PC-9 (cell line): ENCODE measurements around the gene IQGAP3. TPM values are rescaled to one million over a fixed set of nuclear protein-coding genes. Genes with fewer than 3 reads are reported as not detected.

ENCODE experiments used
- BruUV-seq: library from RNA; stranded (reverse); fragments of 400-500 nt; replicated peaks from 2 replicates; lab custom pipeline; 2021; lab: Mats Ljungman, UMichigan
- CTCF ChIA-PET: fragments of 300-600 bp; sonication (Branson Sonifier 250); formaldehyde crosslinking; loops from one replicate; lab custom pipeline; 2022; ENCODE audit warnings: antibody characterized with exemption; lab: Charles Lee
- POLR2A ChIA-PET: fragments of 300-600 bp; sonication (Branson Sonifier 250); formaldehyde crosslinking; loops from one replicate; lab custom pipeline; 2022; ENCODE audit warnings: antibody characterized with exemption; ENCODE audit not compliant: unreplicated experiment; lab: Charles Lee
- DNase-seq, 2 experiments: peaks; one replicate each; pipeline versions ENCODE4 v3.0.0 to v3.0.0-alpha.2; 2015 to 2022; ENCODE audit warnings: mixed read lengths in 1 of 2
- H2AFZ ChIP-seq: fragments of 200-600 bp; sonication (generic); 2 replicates; pipeline ENCODE4 v1.8.1; 2017; ENCODE audit warnings: antibody characterized with exemption
- H3F3A ChIP-seq: fragments of 200-600 bp; sonication (generic); 2 replicates; pipeline ENCODE4 v1.8.1; 2017; ENCODE audit warnings: antibody characterized with exemption, mild to moderate bottlenecking, low read depth; ENCODE audit not compliant: insufficient read depth
- H3K27ac ChIP-seq: fragments of 200-600 bp; sonication (generic); 2 replicates; pipeline ENCODE4 v1.6.1; 2016; ENCODE audit warnings: mixed run types
- H3K27me3 ChIP-seq: fragments of 200-600 bp; sonication (generic); 2 replicates; pipeline ENCODE4 v1.6.1; 2016; ENCODE audit warnings: low read depth, mixed run types; ENCODE audit not compliant: insufficient read depth
- H3K36me3 ChIP-seq: fragments of 200-600 bp; sonication (generic); 2 replicates; pipeline ENCODE4 v1.6.1; 2016; ENCODE audit warnings: low read depth, mixed run types
- H3K4me1 ChIP-seq: fragments of 200-600 bp; sonication (generic); replicated peaks from 2 replicates; pipeline ENCODE4 v1.6.1; 2016; ENCODE audit warnings: mixed run types; ENCODE audit not compliant: insufficient read depth
- H3K4me2 ChIP-seq: fragments of 200-600 bp; sonication (generic); 2 replicates; pipeline ENCODE4 v1.6.1; 2017; ENCODE audit warnings: mixed run types
- H3K4me3 ChIP-seq: fragments of 200-600 bp; sonication (generic); 2 replicates; pipeline ENCODE4 v1.6.1; 2016; ENCODE audit warnings: mixed run types
- H3K79me2 ChIP-seq: fragments of 200-600 bp; sonication (generic); 2 replicates; pipeline ENCODE4 v1.6.1; 2017; ENCODE audit warnings: low read depth, mixed run types
- H3K9me2 ChIP-seq: fragments of 200-600 bp; sonication (generic); 2 replicates; pipeline ENCODE4 v1.8.1; 2017; ENCODE audit warnings: mild to moderate bottlenecking; ENCODE audit not compliant: insufficient read depth
- H3K9me3 ChIP-seq: fragments of 200-600 bp; sonication (generic); 2 replicates; pipeline ENCODE4 v1.8.1; 2016; ENCODE audit warnings: low read depth; ENCODE audit not compliant: insufficient read depth
- H4K20me1 ChIP-seq: fragments of 200-600 bp; sonication (generic); 2 replicates; pipeline ENCODE4 v1.8.1; 2017; ENCODE audit not compliant: insufficient read depth
- CTCF ChIP-seq: fragments of 200-600 bp; sonication (generic); conservative IDR thresholded peaks from 2 replicates; pipeline ENCODE4 v1.6.1; 2017; ENCODE audit warnings: mixed run types, antibody characterized with exemption, mild to moderate bottlenecking, moderate library complexity
- EZH2 ChIP-seq: fragments of 200-600 bp; sonication (generic); IDR thresholded peaks from 2 replicates; pipeline ENCODE4 v1.8.0; 2017; ENCODE audit warnings: antibody characterized with exemption, low read depth
- intact Hi-C: fragments of 100-400 bp; cut with micrococcal nuclease; formaldehyde crosslinking; loops from one replicate; pipeline ENCODE4 v1.10.0; 2022; ENCODE audit not compliant: unreplicated experiment
- total RNA-seq: library from RNA; stranded (reverse); gene quantifications from 2 replicates; pipeline ENCODE4 v1.2.3, GENCODE V29; 2021

Gene IQGAP3
- total RNA-seq, 1 experiment from 2014 or later, result 63.1 TPM

- BruUV-seq, result no TSS peak
- Histone ChIP-seq H3K27ac (no peak overlapping the region), H3K9me3 (no peaks in the 10 kb centered on the region), H3K36me3 (peaks cover 6% of the 10 kb centered on the region), H3K4me2 (no peak overlapping the region), H3K4me1 (peaks cover 35% of the 10 kb centered on the region), H3F3A (peaks cover 33% of the 10 kb centered on the region), H3K9me2 (no peaks in the 10 kb centered on the region), H3K4me3 (no peak overlapping the region), H3K27me3 (no peaks in the 10 kb centered on the region), H2AFZ (no peak overlapping the region), H4K20me1 (no peaks in the 10 kb centered on the region; the same call in 1 of the 2 replicates), H3K79me2 (no peaks in the 10 kb centered on the region)
- POLR2A ChIA-PET, result interaction anchor here (0.6 kb wide), 1 partner anchor 14 kb away, joined by 4 read pairs; no protein-coding TSS in a partner anchor
- CTCF ChIA-PET, result interaction anchor here (0.6 kb wide), 1 partner anchor 62 kb away, joined by 3 read pairs; no protein-coding TSS in a partner anchor
- DNase-seq, result no peak
- no peak for TF ChIP-seq CTCF
- TF ChIP-seq EZH2, result no peak
- intact Hi-C loops, result no loop called here
These were observed 22.5 kb downstream of the IQGAP3 start for GRCh38 chr1:156549831-156550230.

GRCh38 chr1:156549390-156549789, 23.0 kb downstream of the IQGAP3 start:
- intact Hi-C loops, result no loop called here
- Histone ChIP-seq H3F3A (peaks cover 29% of the 10 kb centered on the region), H3K9me2 (no peaks in the 10 kb centered on the region), H3K36me3 (peaks cover 6% of the 10 kb centered on the region), H3K79me2 (no peaks in the 10 kb centered on the region), H4K20me1 (no peaks in the 10 kb centered on the region; the same call in 1 of the 2 replicates), H3K4me2 (no peak overlapping the region), H2AFZ (no peak overlapping the region), H3K27ac (no peak overlapping the region), H3K27me3 (no peaks in the 10 kb centered on the region), H3K4me1 (peaks cover 35% of the 10 kb centered on the region), H3K9me3 (no peaks in the 10 kb centered on the region), H3K4me3 (no peak overlapping the region)
- TF ChIP-seq EZH2 (no peak), CTCF (no peak)
- ChIA-PET CTCF (interaction anchor here (0.6 kb wide), 1 partner anchor 61 kb away, joined by 3 read pairs; no protein-coding TSS in a partner anchor), POLR2A (no interaction called here)
- no TSS peak for BruUV-seq
- DNase-seq, result no peak

GRCh38 chr1:156547982-156548381, 24.4 kb downstream of the IQGAP3 start:
- Histone ChIP-seq H3K27me3 (no peaks in the 10 kb centered on the region), H3K4me2 (no peak overlapping the region), H3K4me1 (peaks cover 28% of the 10 kb centered on the region), H3K9me2 (no peaks in the 10 kb centered on the region), H3K27ac (no peak overlapping the region), H3K9me3 (no peaks in the 10 kb centered on the region), H4K20me1 (no peaks in the 10 kb centered on the region; the same call in 1 of the 2 replicates), H2AFZ (no peak overlapping the region), H3F3A (peaks cover 15% of the 10 kb centered on the region), H3K4me3 (no peak overlapping the region), H3K36me3 (peaks cover 6% of the 10 kb centered on the region), H3K79me2 (no peaks in the 10 kb centered on the region)
- DNase-seq, result no peak
- TF ChIP-seq CTCF, result no peak
- TF ChIP-seq EZH2, result no peak
- intact Hi-C loops, result no loop called here
- ChIA-PET POLR2A (no interaction called here), CTCF (no interaction called here)
- no TSS peak for BruUV-seq
